Ishikawa (cell line): ENCODE results near the gene GNB3.

Experiments used
- CEBPB ChIP-seq: IDR thresholded peaks from 2 replicates; pipeline ENCODE4 v1.6.1; 2012
- CREB1 ChIP-seq: IDR thresholded peaks from 2 replicates; pipeline ENCODE4 v1.6.1; 2012; ENCODE audit warnings: low read depth
- EGR1 ChIP-seq: IDR thresholded peaks from 2 replicates; pipeline ENCODE4 v1.6.1; 2012
- EP300 ChIP-seq: IDR thresholded peaks from 2 replicates; pipeline ENCODE4 v1.6.1; 2012; ENCODE audit warnings: borderline replicate concordance
- FOXM1 ChIP-seq: IDR thresholded peaks from 2 replicates; pipeline ENCODE4 v1.6.1; 2012; ENCODE audit warnings: low read depth, borderline replicate concordance
- NFIC ChIP-seq: IDR thresholded peaks from 2 replicates; pipeline ENCODE4 v1.6.1; 2012
- RAD21 ChIP-seq: IDR thresholded peaks from 2 replicates; pipeline ENCODE4 v1.6.1; 2012; ENCODE audit warnings: low read depth
- TAF1 ChIP-seq: IDR thresholded peaks from 2 replicates; pipeline ENCODE4 v1.6.1; 2012; ENCODE audit warnings: low read depth, mild to moderate bottlenecking
- TCF12 ChIP-seq: IDR thresholded peaks from 2 replicates; pipeline ENCODE4 v1.6.1; 2012; ENCODE audit warnings: low read depth
- TEAD4 ChIP-seq: IDR thresholded peaks from 2 replicates; pipeline ENCODE4 v1.6.1; 2012
- YY1 ChIP-seq: IDR thresholded peaks from 2 replicates; pipeline ENCODE4 v1.6.1; 2012; ENCODE audit warnings: low read depth
- ZBTB7A ChIP-seq: IDR thresholded peaks from 2 replicates; pipeline ENCODE4 v1.6.1; 2012; ENCODE audit warnings: low read depth
- TF ChIP-seq, protein P1 (sequence below): IDR thresholded peaks from 2 replicates; pipeline ENCODE4 v1.6.1; 2012; ENCODE audit warnings: low read depth, mild to moderate bottlenecking
- TF ChIP-seq, protein P2 (sequence below): IDR thresholded peaks from 2 replicates; pipeline ENCODE4 v1.6.1; 2012
- TF ChIP-seq, protein P3 (sequence below): IDR thresholded peaks from 2 replicates; pipeline ENCODE4 v1.6.1; 2012

GNB3 gene

DNA sequence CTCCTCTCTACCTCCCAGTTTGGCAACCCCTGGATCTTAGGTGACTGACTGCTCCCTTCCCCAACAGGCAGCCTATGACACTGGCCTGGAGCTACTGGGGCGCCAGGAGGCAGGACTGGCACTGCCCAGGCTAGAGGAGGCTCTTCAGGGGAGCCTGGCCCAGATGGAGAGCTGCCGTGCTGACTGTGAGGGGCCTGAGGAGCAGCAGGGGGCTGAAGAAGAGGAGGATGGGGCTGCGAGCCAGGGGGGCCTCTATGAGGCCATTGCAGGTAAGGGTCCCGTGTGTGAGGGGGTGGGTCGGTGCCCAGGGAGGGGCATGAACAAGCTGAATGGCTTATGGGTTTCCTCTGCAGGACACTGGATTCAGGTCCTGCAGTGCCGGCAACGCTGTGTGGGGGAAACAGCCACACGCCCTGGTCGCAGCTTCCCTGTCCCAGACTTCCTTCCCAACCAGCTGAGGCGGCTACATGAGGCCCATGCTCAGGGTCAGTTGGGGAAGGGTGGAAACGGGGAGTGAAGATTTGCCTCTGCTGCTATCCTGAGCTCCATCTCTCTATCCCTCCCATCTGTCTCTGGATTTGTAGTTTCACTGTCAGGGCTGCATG is 10.3 kb upstream of the GNB3 start:
- TF ChIP-seq TEAD4 = no peak
- TF ChIP-seq TAF1 = no peak
- TF ChIP-seq, protein P1, sequence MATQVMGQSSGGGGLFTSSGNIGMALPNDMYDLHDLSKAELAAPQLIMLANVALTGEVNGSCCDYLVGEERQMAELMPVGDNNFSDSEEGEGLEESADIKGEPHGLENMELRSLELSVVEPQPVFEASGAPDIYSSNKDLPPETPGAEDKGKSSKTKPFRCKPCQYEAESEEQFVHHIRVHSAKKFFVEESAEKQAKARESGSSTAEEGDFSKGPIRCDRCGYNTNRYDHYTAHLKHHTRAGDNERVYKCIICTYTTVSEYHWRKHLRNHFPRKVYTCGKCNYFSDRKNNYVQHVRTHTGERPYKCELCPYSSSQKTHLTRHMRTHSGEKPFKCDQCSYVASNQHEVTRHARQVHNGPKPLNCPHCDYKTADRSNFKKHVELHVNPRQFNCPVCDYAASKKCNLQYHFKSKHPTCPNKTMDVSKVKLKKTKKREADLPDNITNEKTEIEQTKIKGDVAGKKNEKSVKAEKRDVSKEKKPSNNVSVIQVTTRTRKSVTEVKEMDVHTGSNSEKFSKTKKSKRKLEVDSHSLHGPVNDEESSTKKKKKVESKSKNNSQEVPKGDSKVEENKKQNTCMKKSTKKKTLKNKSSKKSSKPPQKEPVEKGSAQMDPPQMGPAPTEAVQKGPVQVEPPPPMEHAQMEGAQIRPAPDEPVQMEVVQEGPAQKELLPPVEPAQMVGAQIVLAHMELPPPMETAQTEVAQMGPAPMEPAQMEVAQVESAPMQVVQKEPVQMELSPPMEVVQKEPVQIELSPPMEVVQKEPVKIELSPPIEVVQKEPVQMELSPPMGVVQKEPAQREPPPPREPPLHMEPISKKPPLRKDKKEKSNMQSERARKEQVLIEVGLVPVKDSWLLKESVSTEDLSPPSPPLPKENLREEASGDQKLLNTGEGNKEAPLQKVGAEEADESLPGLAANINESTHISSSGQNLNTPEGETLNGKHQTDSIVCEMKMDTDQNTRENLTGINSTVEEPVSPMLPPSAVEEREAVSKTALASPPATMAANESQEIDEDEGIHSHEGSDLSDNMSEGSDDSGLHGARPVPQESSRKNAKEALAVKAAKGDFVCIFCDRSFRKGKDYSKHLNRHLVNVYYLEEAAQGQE = no peak
- TF ChIP-seq, protein P2, sequence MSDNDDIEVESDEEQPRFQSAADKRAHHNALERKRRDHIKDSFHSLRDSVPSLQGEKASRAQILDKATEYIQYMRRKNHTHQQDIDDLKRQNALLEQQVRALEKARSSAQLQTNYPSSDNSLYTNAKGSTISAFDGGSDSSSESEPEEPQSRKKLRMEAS = no peak
- no peak for TF ChIP-seq CREB1
- TF ChIP-seq NFIC = no peak
- TF ChIP-seq, protein P3, sequence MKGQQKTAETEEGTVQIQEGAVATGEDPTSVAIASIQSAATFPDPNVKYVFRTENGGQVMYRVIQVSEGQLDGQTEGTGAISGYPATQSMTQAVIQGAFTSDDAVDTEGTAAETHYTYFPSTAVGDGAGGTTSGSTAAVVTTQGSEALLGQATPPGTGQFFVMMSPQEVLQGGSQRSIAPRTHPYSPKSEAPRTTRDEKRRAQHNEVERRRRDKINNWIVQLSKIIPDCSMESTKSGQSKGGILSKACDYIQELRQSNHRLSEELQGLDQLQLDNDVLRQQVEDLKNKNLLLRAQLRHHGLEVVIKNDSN = no peak
- no peak for TF ChIP-seq CEBPB
- no peak for TF ChIP-seq ZBTB7A

DNA sequence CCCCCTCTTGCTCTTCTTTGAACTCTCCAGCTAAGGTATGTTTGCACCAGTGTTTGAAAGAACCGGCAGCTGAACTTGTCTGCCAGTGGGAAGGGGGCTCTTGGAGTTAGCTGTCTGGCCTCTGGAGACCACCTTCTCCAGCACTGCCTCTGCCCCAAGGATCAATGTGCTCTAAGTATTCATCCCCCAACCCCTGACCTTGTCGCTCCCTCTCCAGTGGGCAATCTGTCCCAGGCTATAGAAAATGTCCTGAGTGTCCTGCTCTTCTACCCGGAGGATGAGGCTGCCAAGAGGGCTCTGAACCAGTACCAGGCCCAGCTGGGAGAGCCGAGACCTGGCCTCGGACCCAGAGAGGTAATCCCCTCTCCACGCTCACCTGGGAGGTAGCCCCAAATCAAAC is 9.7 kb upstream of the GNB3 start:
- TF ChIP-seq CREB1 = no peak
- TF ChIP-seq YY1 = no peak
- TF ChIP-seq, protein P1 = no peak

DNA sequence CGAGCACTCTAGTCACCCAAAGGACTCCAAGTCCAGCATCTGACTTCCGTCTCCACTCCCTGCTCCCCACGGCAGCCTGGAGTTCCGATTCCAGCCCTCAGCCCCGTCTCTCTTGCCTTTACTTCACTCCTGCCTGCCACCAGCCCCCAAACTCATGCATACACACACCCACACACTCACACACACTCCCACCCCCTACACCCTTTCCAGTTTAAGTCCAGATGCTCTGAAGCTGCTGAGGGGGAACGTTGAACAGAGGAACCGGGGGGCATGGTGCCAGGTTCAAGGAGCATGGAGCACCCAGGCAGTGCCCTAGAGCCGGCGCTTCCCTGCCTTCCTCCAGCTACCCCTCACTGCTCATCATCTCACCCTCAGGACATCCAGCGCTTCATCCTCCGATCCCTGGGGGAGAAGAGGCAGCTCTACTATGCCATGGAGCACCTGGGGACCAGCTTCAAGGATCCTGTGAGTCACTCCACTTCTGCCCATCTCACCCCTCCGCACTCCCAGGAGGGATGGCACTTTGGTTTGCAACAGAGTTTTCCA is 9.2 kb upstream of the GNB3 start:
- TF ChIP-seq, protein P3 = no peak
- TF ChIP-seq, protein P2 = no peak
- no peak for TF ChIP-seq TCF12
- TF ChIP-seq ZBTB7A = no peak
- no peak for TF ChIP-seq EGR1
- TF ChIP-seq TEAD4 = no peak
- no peak for TF ChIP-seq FOXM1
- no peak for TF ChIP-seq TAF1
- no peak for TF ChIP-seq CEBPB
- TF ChIP-seq EP300 = no peak
- TF ChIP-seq RAD21 = no peak

DNA sequence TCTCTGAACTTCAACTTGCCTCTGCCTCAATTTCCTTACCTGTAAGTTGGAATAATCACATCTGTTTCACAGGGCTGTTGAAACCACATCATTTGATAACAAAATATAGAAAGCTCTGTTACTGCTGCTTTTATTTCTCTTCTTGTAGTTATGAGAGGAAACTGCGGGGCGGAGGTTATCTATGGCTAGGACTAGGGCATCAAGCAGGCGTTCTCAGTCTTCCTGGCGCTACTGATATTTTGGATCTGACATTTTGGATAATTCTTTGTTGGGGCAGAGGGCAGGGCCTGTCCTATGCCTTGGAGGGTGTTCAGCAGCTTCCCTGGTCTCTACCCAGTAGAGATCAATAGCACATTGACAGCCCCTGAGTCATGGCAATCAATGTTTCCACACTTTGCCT is 8.6 kb upstream of the GNB3 start:
- no peak for TF ChIP-seq TCF12

DNA sequence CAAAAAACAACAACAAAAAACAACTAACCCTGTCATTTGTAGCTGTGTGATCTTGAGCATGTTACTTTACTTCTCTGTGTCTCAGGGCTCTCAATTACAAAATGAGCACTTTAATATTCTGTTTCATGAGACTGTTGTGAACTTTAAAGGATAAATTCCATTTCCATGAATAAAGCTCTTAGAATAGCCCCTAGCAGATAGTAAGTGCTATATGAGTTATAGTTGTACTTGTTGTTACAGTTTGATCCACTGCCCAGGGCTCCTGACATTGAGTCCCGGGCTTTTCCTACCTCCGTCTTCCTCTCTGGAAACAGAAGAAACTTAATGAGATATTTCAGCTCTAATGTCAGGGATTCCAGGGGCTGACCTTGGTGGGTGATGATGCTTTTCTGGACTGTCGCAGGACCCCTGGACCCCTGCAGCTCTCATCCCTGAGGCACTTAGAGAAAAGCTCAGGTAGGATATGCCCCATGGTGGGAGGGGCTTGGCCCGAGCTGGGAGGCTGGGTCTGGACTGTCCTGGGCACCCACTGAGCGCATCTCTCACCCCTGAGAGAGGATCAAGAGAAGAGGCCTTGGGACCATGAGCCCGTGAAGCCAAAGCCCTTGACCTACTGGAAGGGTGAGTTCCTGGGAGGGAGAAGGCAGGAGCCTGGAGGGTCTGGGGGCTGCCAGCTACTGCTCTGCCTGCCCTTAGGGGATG is 7.4 kb upstream of the GNB3 start:
- TF ChIP-seq, protein P3 = no peak
- TF ChIP-seq TAF1 (no peak), EGR1 (no peak), ZBTB7A (no peak), NFIC (no peak), TCF12 (no peak), CEBPB (no peak), FOXM1 (no peak), CREB1 (no peak), TEAD4 (no peak), EP300 (no peak), RAD21 (no peak), YY1 (no peak)
- TF ChIP-seq, protein P1 = no peak
- TF ChIP-seq, protein P2 = no peak
